H9 (cell line): Measurements from ENCODE around the gene EML4. TPM values are rescaled to one million over a fixed set of nuclear protein-coding genes. Genes with fewer than 3 reads are reported as not detected.

Experiments used
- DNase-seq: peaks from one replicate; pipeline ENCODE4 v3.0.0-alpha.2; 2017
- H2AFZ ChIP-seq: one replicate; pipeline ENCODE4 v1.6.1; 2013; ENCODE audit warnings: mild to moderate bottlenecking, low read length, control low read depth, moderate library complexity
- H2AK5ac ChIP-seq: 2 replicates; pipeline ENCODE4 v1.6.1; 2013; ENCODE audit warnings: low read length, control low read depth, mixed read lengths; ENCODE audit not compliant: insufficient read length
- H2BK120ac ChIP-seq: one replicate; pipeline ENCODE4 v1.6.1; 2013; ENCODE audit warnings: low read depth, mild to moderate bottlenecking, low read length, control low read depth, inconsistent platforms; ENCODE audit not compliant: poor library complexity, severe bottlenecking
- H2BK12ac ChIP-seq: 2 replicates; pipeline ENCODE4 v1.6.1; 2013; ENCODE audit warnings: low read length, control low read depth, mixed read lengths, low read depth; ENCODE audit not compliant: insufficient read length
- H2BK15ac ChIP-seq: 2 replicates; pipeline ENCODE4 v1.6.1; 2013; ENCODE audit warnings: low read depth, low read length, control low read depth
- H2BK20ac ChIP-seq: one replicate; pipeline ENCODE4 v1.6.1; 2013; ENCODE audit warnings: low read depth, mild to moderate bottlenecking, low read length, control low read depth, inconsistent platforms; ENCODE audit not compliant: poor library complexity, severe bottlenecking
- H2BK5ac ChIP-seq: 2 replicates; pipeline ENCODE4 v1.6.1; 2013; ENCODE audit warnings: low read length, control low read depth, mixed read lengths; ENCODE audit not compliant: insufficient read length
- H3K14ac ChIP-seq: 2 replicates; pipeline ENCODE4 v1.6.1; 2013; ENCODE audit warnings: low read length, control low read depth; ENCODE audit not compliant: insufficient read depth
- H3K18ac ChIP-seq: 2 replicates; pipeline ENCODE4 v1.6.1; 2013; ENCODE audit warnings: low read depth, mild to moderate bottlenecking, mixed read lengths, low read length, control low read depth; ENCODE audit not compliant: insufficient read length
- H3K23ac ChIP-seq: 2 replicates; pipeline ENCODE4 v1.6.1; 2013; ENCODE audit warnings: low read length, control low read depth, mixed read lengths, low read depth; ENCODE audit not compliant: insufficient read length
- H3K23me2 ChIP-seq: 2 replicates; pipeline ENCODE4 v1.6.1; 2013; ENCODE audit warnings: low read depth, mild to moderate bottlenecking, mixed read lengths, low read length, control low read depth; ENCODE audit not compliant: insufficient read length, poor library complexity, severe bottlenecking
- H3K27ac ChIP-seq: 2 replicates; pipeline ENCODE4 v1.5.1; 2013; ENCODE audit warnings: low read length, control low read depth, mixed read lengths, low read depth; ENCODE audit not compliant: insufficient read length
- H3K27me3 ChIP-seq: 2 replicates; pipeline ENCODE4 v1.6.1; 2013; ENCODE audit warnings: low read length, control low read depth, inconsistent platforms; ENCODE audit not compliant: insufficient read depth
- H3K4ac ChIP-seq: 2 replicates; pipeline ENCODE4 v1.6.1; 2013; ENCODE audit warnings: low read depth, mild to moderate bottlenecking, control low read depth, inconsistent platforms, low read length, moderate library complexity
- H3K4me1 ChIP-seq: 2 replicates; pipeline ENCODE4 v1.6.1; 2013; ENCODE audit warnings: low read length, control low read depth, inconsistent platforms; ENCODE audit not compliant: insufficient read depth
- H3K4me2 ChIP-seq: 2 replicates; pipeline ENCODE4 v1.6.1; 2013; ENCODE audit warnings: low read length, control low read depth, mixed read lengths; ENCODE audit not compliant: insufficient read length, insufficient read depth
- H3K56ac ChIP-seq: 2 replicates; pipeline ENCODE4 v1.6.1; 2013; ENCODE audit warnings: low read depth, mild to moderate bottlenecking, mixed read lengths, low read length, control low read depth; ENCODE audit not compliant: insufficient read length
- H3K79me1 ChIP-seq: 2 replicates; pipeline ENCODE4 v1.6.1; 2013; ENCODE audit warnings: low read depth, mild to moderate bottlenecking, moderate library complexity, low read length, control low read depth, inconsistent platforms; ENCODE audit not compliant: insufficient read depth, poor library complexity, severe bottlenecking
- H3K79me2 ChIP-seq: 2 replicates; pipeline ENCODE4 v1.6.1; 2013; ENCODE audit warnings: low read length, control low read depth, inconsistent platforms; ENCODE audit not compliant: insufficient read depth
- H3K9ac ChIP-seq: 2 replicates; pipeline ENCODE4 v1.6.1; 2013; ENCODE audit warnings: low read length, control low read depth, mixed read lengths; ENCODE audit not compliant: insufficient read length; ENCODE audit errors: extremely low read depth
- H3K9me3 ChIP-seq: one replicate; pipeline ENCODE4 v1.6.1; 2013; ENCODE audit warnings: low read depth, low read length, inconsistent platforms; ENCODE audit not compliant: control insufficient read depth
- H3T11ph ChIP-seq: one replicate; pipeline ENCODE4 v1.6.1; 2013; ENCODE audit warnings: mild to moderate bottlenecking, low read length, control low read depth, inconsistent platforms
- H4K20me1 ChIP-seq: one replicate; pipeline ENCODE4 v1.6.1; 2013; ENCODE audit not compliant: control insufficient read depth, insufficient read length, insufficient read depth
- H4K5ac ChIP-seq: 2 replicates; pipeline ENCODE4 v1.6.1; 2013; ENCODE audit warnings: low read depth, mild to moderate bottlenecking, mixed read lengths, low read length, control low read depth; ENCODE audit not compliant: insufficient read length
- H4K8ac ChIP-seq: replicated peaks from 2 replicates; pipeline ENCODE4 v1.6.1; 2013; ENCODE audit warnings: low read length, control low read depth, mixed read lengths, low read depth; ENCODE audit not compliant: insufficient read length
- H4K91ac ChIP-seq: 2 replicates; pipeline ENCODE4 v1.6.1; 2013; ENCODE audit warnings: low read depth, mild to moderate bottlenecking, moderate library complexity, mixed read lengths, low read length, control low read depth; ENCODE audit not compliant: insufficient read length
- H3K27ac Mint-ChIP-seq, 3 experiments: 2 replicates in 2 of 3; 3 replicates in 1 of 3; pipeline ENCODE4 v1.8.0; 2020 to 2021; ENCODE audit warnings: mixed read lengths in 3 of 3, mild to moderate bottlenecking in 1 of 3, moderate library complexity in 1 of 3
- H3K27me3 Mint-ChIP-seq: 2 replicates; pipeline ENCODE4 v1.8.0; 2021; ENCODE audit warnings: low read depth, mild to moderate bottlenecking, moderate library complexity, mixed read lengths
- H3K36me3 Mint-ChIP-seq, 3 experiments: 2 replicates in 2 of 3; 3 replicates in 1 of 3; pipeline ENCODE4 v1.8.0; 2020 to 2021; ENCODE audit warnings: low read depth in 3 of 3, mixed read lengths in 3 of 3; ENCODE audit not compliant: insufficient read depth in 1 of 3
- H3K4me1 Mint-ChIP-seq, 2 experiments: 2 replicates each; pipeline ENCODE4 v1.8.0; 2020; ENCODE audit warnings: mixed read lengths in 2 of 2
- H3K4me3 Mint-ChIP-seq, 2 experiments: 2 replicates in 1 of 2; 3 replicates in 1 of 2; pipeline ENCODE4 v1.8.0; 2020 to 2021; ENCODE audit warnings: mild to moderate bottlenecking in 2 of 2, mixed read lengths in 2 of 2, moderate library complexity in 1 of 2
- H3K9me3 Mint-ChIP-seq, 2 experiments: 2 replicates in 1 of 2; 3 replicates in 1 of 2; pipeline ENCODE4 v1.8.0; 2020; ENCODE audit warnings: mild to moderate bottlenecking in 2 of 2, mixed read lengths in 2 of 2, moderate library complexity in 1 of 2
- WGBS: extraction: QIAGEN DNeasy Blood & Tissue Kit; methylation state at CpG from one replicate; pipeline ENCODE4 v1.1.7; 2013; ENCODE audit warnings: missing lambda C conversion rate, low lambda C conversion rate, mixed read lengths; ENCODE audit not compliant: insufficient read length; ENCODE audit errors: extremely low coverage; 5-methylcytosine and 5-hydroxymethylcytosine counted together
- total RNA-seq: library from RNA; stranded (reverse); gene quantifications from 2 replicates; pipeline ENCODE4 v1.2.1, GENCODE V29; 2021
- TF ChIP-seq, protein P1 (sequence below): fragments of 200-600 bp; sonication (generic); conservative IDR thresholded peaks from 3 replicates; pipeline ENCODE4 v1.8.0; 2021; ENCODE audit warnings: antibody characterized with exemption, mild to moderate bottlenecking

The EML4 gene
- total RNA-seq, 1 experiment from 2014 or later, result 68.6 TPM

DNA sequence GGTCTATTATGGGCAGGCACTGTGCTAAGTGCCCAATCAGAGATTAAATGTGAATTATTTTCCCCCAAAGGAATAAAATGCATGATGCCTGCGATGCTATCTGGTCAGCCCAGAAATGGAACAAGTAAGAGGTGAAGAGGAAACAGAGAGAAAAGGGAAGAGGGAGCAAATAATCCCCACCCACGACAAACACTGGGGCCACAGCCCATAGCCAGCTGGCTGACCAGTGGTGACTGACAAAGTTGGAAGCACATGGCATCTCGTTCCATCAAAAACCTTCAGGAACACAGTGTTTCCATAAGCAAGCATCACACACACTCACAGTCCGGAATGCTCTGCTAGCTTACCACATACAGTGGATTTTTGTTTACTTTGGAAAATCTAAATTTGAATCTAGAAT is 213.0 kb downstream of the EML4 start:
- Histone ChIP-seq H3K23me2 (no peaks in the 10 kb centered on the region), H2BK20ac (no peak overlapping the region), H2BK12ac (no peak overlapping the region), H4K8ac (no peak overlapping the region), H3K56ac (no peak overlapping the region), H2BK5ac (no peak overlapping the region), H3K14ac (no peak overlapping the region), H3K4ac (no peak overlapping the region), H3K27ac (no peak overlapping the region), H2BK15ac (no peak overlapping the region), H2BK120ac (no peak overlapping the region), H4K5ac (no peak overlapping the region), H3K4me1 (no peaks in the 10 kb centered on the region), H3K79me1 (no peaks in the 10 kb centered on the region), H3K23ac (no peak overlapping the region), H2AK5ac (no peak overlapping the region), H3T11ph (no peak overlapping the region), H2AFZ (no peak overlapping the region), H3K79me2 (no peaks in the 10 kb centered on the region), H3K4me2 (no peak overlapping the region), H3K18ac (no peak overlapping the region), H3K9me3 (no peaks in the 10 kb centered on the region), H4K20me1 (no peaks in the 10 kb centered on the region), H4K91ac (no peak overlapping the region), H3K9ac (no peak overlapping the region), H3K27me3 (no peaks in the 10 kb centered on the region)
- Mint-ChIP-seq H3K4me1 (peaks cover 3 to 4% of the 10 kb centered on the region in 2 experiments; a peak in 3 of 4 replicates), H3K4me3 (no peak overlapping the region), H3K27ac (no peak overlapping the region), H3K9me3 (no peaks in the 10 kb centered on the region), H3K27me3 (no peaks in the 10 kb centered on the region; the same call in 1 of the 2 replicates), H3K36me3 (peaks cover 0 to 3% (median 0%) of the 10 kb centered on the region in 3 experiments; a peak in 1 of 7 replicates)
- DNase-seq, result no peak
- TF ChIP-seq, protein P1, sequence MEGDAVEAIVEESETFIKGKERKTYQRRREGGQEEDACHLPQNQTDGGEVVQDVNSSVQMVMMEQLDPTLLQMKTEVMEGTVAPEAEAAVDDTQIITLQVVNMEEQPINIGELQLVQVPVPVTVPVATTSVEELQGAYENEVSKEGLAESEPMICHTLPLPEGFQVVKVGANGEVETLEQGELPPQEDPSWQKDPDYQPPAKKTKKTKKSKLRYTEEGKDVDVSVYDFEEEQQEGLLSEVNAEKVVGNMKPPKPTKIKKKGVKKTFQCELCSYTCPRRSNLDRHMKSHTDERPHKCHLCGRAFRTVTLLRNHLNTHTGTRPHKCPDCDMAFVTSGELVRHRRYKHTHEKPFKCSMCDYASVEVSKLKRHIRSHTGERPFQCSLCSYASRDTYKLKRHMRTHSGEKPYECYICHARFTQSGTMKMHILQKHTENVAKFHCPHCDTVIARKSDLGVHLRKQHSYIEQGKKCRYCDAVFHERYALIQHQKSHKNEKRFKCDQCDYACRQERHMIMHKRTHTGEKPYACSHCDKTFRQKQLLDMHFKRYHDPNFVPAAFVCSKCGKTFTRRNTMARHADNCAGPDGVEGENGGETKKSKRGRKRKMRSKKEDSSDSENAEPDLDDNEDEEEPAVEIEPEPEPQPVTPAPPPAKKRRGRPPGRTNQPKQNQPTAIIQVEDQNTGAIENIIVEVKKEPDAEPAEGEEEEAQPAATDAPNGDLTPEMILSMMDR, result no peak
- no CpG with 5 or more reads among the region's 4 CpGs for WGBS

Other genes with a start within 250 kb of the EML4 start
- gene PKDCC, start 121.3 kb upstream of the EML4 start, total RNA-seq, result 134 and 135 TPM in 2 replicates
- 102 and 103 TPM in 2 replicates for gene COX7A2L, start 191.9 kb downstream of the EML4 start, total RNA-seq